ENCODE results near the gene UBE2R2.

UBE2R2 gene

GRCh38 chr9:33942471-33943083, 125.6 kb downstream of the UBE2R2 start:
- no peak overlapping the region for H2AK5ac ChIP-seq (ENCODE audit: low read depth, low read length)
- WGBS, 2 donors (ENCODE audit: extremely low coverage in 2 of 2, insufficient read length in 2 of 2, insufficient replicate concordance in 1 of 2), result no CpG with 5 or more reads among the region's 3 CpGs
- no peaks in the 10 kb centered on the region for H3K27me3 ChIP-seq (ENCODE audit: control insufficient read depth in 3 of 3, insufficient read depth in 3 of 3, low read depth in 1 of 3, low read length in 3 of 3)
- H2BK5ac ChIP-seq (ENCODE audit: low read length), result no peak overlapping the region
- H3K36me3 ChIP-seq (replicated peaks in 1 of 2; ENCODE audit: control insufficient read depth in 2 of 2, insufficient read depth in 2 of 2, low read length in 2 of 2), result peaks cover 15 to 90% of the 10 kb centered on the region in 2 donors
- H3K79me1 ChIP-seq (ENCODE audit: low read depth, low read length), result no peaks in the 10 kb centered on the region
- H3K4me3 ChIP-seq (ENCODE audit: low read length in 2 of 2), result no peak overlapping the region
- no peak overlapping the region for H3K27ac ChIP-seq (replicated peaks; ENCODE audit: low read length)
- no peak overlapping the region for H3K4ac ChIP-seq (ENCODE audit: low read length)
- no peak overlapping the region for H2BK12ac ChIP-seq (ENCODE audit: low read length)
- H3K4me2 ChIP-seq (ENCODE audit: insufficient read depth, low read length, poor library complexity, severe bottlenecking), result no peak overlapping the region
- DNase-seq (ENCODE audit: low spot score), result no peak
- H3K4me1 ChIP-seq (ENCODE audit: control insufficient read depth in 2 of 2, insufficient read depth in 1 of 2, low read depth in 1 of 2, low read length in 2 of 2), result no peaks in the 10 kb centered on the region
- no peaks in the 10 kb centered on the region for H3K9me3 ChIP-seq (replicated peaks in 1 of 2; ENCODE audit: control insufficient read depth in 2 of 2, insufficient read depth in 1 of 2, low read depth in 1 of 2, low read length in 2 of 2)
- H3K14ac ChIP-seq (ENCODE audit: low read length), result no peak overlapping the region
- H4K91ac ChIP-seq (ENCODE audit: low read depth, low read length, poor library complexity), result no peak overlapping the region
- no peak overlapping the region for H4K8ac ChIP-seq (ENCODE audit: low read depth, low read length)
- H3K9ac ChIP-seq (ENCODE audit: low read depth, low read length, poor library complexity), result no peak overlapping the region
- H2BK120ac ChIP-seq (ENCODE audit: low read depth, low read length), result no peak overlapping the region
- H2AFZ ChIP-seq (ENCODE audit: low read length), result no peak overlapping the region
- H3K18ac ChIP-seq (ENCODE audit: low read length), result no peak overlapping the region
- H2BK15ac ChIP-seq (ENCODE audit: low read length), result no peak overlapping the region
- no peak overlapping the region for H3K23ac ChIP-seq (ENCODE audit: low read depth, low read length, poor library complexity)

GRCh38 chr9:33943389-33943788, 126.4 kb downstream of the UBE2R2 start:
- Histone ChIP-seq H3K23ac (ENCODE audit: low read depth, low read length, poor library complexity) (no peak overlapping the region), H3K79me1 (ENCODE audit: low read depth, low read length) (no peaks in the 10 kb centered on the region), H3K4ac (ENCODE audit: low read length) (no peak overlapping the region), H2BK5ac (ENCODE audit: low read length) (no peak overlapping the region), H3K27ac (replicated peaks; ENCODE audit: low read length) (no peak overlapping the region), H3K4me2 (ENCODE audit: insufficient read depth, low read length, poor library complexity, severe bottlenecking) (no peak overlapping the region), H3K36me3 (replicated peaks in 1 of 2; ENCODE audit: control insufficient read depth in 2 of 2, insufficient read depth in 2 of 2, low read length in 2 of 2) (peaks cover 15 to 91% of the 10 kb centered on the region in 2 donors), H2BK15ac (ENCODE audit: low read length) (no peak overlapping the region), H2BK12ac (ENCODE audit: low read length) (no peak overlapping the region), H3K18ac (ENCODE audit: low read length) (no peak overlapping the region), H4K91ac (ENCODE audit: low read depth, low read length, poor library complexity) (no peak overlapping the region), H3K27me3 (ENCODE audit: control insufficient read depth in 3 of 3, insufficient read depth in 3 of 3, low read depth in 1 of 3, low read length in 3 of 3) (no peaks in the 10 kb centered on the region), H3K4me1 (ENCODE audit: control insufficient read depth in 2 of 2, insufficient read depth in 1 of 2, low read depth in 1 of 2, low read length in 2 of 2) (no peaks in the 10 kb centered on the region), H3K9me3 (replicated peaks in 1 of 2; ENCODE audit: control insufficient read depth in 2 of 2, insufficient read depth in 1 of 2, low read depth in 1 of 2, low read length in 2 of 2) (no peaks in the 10 kb centered on the region), H2AK5ac (ENCODE audit: low read depth, low read length) (no peak overlapping the region), H3K4me3 (ENCODE audit: low read length in 2 of 2) (no peak overlapping the region), H2AFZ (ENCODE audit: low read length) (no peak overlapping the region), H4K8ac (ENCODE audit: low read depth, low read length) (no peak overlapping the region), H3K14ac (ENCODE audit: low read length) (no peak overlapping the region), H3K9ac (ENCODE audit: low read depth, low read length, poor library complexity) (no peak overlapping the region), H2BK120ac (ENCODE audit: low read depth, low read length) (no peak overlapping the region)
- no CpG with 5 or more reads among the region's 2 CpGs for WGBS, 2 donors (ENCODE audit: extremely low coverage in 2 of 2, insufficient read length in 2 of 2, insufficient replicate concordance in 1 of 2)
- DNase-seq (ENCODE audit: low spot score), result no peak

GRCh38 chr9:33946779-33947535, 130.0 kb downstream of the UBE2R2 start:
- no peak overlapping the region for H2BK15ac ChIP-seq (ENCODE audit: low read length)

GRCh38 chr9:33950371-33950770, 133.4 kb downstream of the UBE2R2 start:
- no peaks in the 10 kb centered on the region for H3K27me3 ChIP-seq (ENCODE audit: control insufficient read depth in 3 of 3, insufficient read depth in 3 of 3, low read depth in 1 of 3, low read length in 3 of 3)
- no peak overlapping the region for H2BK120ac ChIP-seq (ENCODE audit: low read depth, low read length)
- DNase-seq (ENCODE audit: low spot score), result no peak
- no peak overlapping the region for H3K4ac ChIP-seq (ENCODE audit: low read length)
- WGBS, 2 donors (ENCODE audit: extremely low coverage in 2 of 2, insufficient read length in 2 of 2, insufficient replicate concordance in 1 of 2), result no CpG with 5 or more reads among the region's 1 CpG
- H3K9me3 ChIP-seq (replicated peaks in 1 of 2; ENCODE audit: control insufficient read depth in 2 of 2, insufficient read depth in 1 of 2, low read depth in 1 of 2, low read length in 2 of 2), result no peaks in the 10 kb centered on the region
- no peak overlapping the region for H3K18ac ChIP-seq (ENCODE audit: low read length)
- H3K4me3 ChIP-seq (ENCODE audit: low read length in 2 of 2), result no peak overlapping the region
- H3K79me1 ChIP-seq (ENCODE audit: low read depth, low read length), result no peaks in the 10 kb centered on the region
- no peak overlapping the region for H3K9ac ChIP-seq (ENCODE audit: low read depth, low read length, poor library complexity)
- H2BK12ac ChIP-seq (ENCODE audit: low read length), result no peak overlapping the region
- H2BK5ac ChIP-seq (ENCODE audit: low read length), result no peak overlapping the region
- peaks cover 5 to 90% of the 10 kb centered on the region in 2 donors for H3K36me3 ChIP-seq (replicated peaks in 1 of 2; ENCODE audit: control insufficient read depth in 2 of 2, insufficient read depth in 2 of 2, low read length in 2 of 2)
- H2BK15ac ChIP-seq (ENCODE audit: low read length), result no peak overlapping the region
- no peak overlapping the region for H3K14ac ChIP-seq (ENCODE audit: low read length)
- H2AFZ ChIP-seq (ENCODE audit: low read length), result no peak overlapping the region
- no peak overlapping the region for H3K4me2 ChIP-seq (ENCODE audit: insufficient read depth, low read length, poor library complexity, severe bottlenecking)
- no peak overlapping the region for H3K27ac ChIP-seq (replicated peaks; ENCODE audit: low read length)
- H3K4me1 ChIP-seq (ENCODE audit: control insufficient read depth in 2 of 2, insufficient read depth in 1 of 2, low read depth in 1 of 2, low read length in 2 of 2), result no peaks in the 10 kb centered on the region
- no peak overlapping the region for H2AK5ac ChIP-seq (ENCODE audit: low read depth, low read length)
- no peak overlapping the region for H4K91ac ChIP-seq (ENCODE audit: low read depth, low read length, poor library complexity)
- no peak overlapping the region for H4K8ac ChIP-seq (ENCODE audit: low read depth, low read length)
- H3K23ac ChIP-seq (ENCODE audit: low read depth, low read length, poor library complexity), result no peak overlapping the region

More at GRCh38 chr9:33946779-33947535, 130.0 kb downstream of the UBE2R2 start:
- Histone ChIP-seq H3K36me3 (replicated peaks in 1 of 2; ENCODE audit: control insufficient read depth in 2 of 2, insufficient read depth in 2 of 2, low read length in 2 of 2) (peaks cover 11 to 91% of the 10 kb centered on the region in 2 donors), H2BK5ac (ENCODE audit: low read length) (no peak overlapping the region), H3K23ac (ENCODE audit: low read depth, low read length, poor library complexity) (no peak overlapping the region), H2BK12ac (ENCODE audit: low read length) (no peak overlapping the region), H3K79me1 (ENCODE audit: low read depth, low read length) (no peaks in the 10 kb centered on the region), H4K8ac (ENCODE audit: low read depth, low read length) (no peak overlapping the region), H3K4me2 (ENCODE audit: insufficient read depth, low read length, poor library complexity, severe bottlenecking) (no peak overlapping the region), H3K14ac (ENCODE audit: low read length) (no peak overlapping the region), H4K91ac (ENCODE audit: low read depth, low read length, poor library complexity) (no peak overlapping the region), H2BK120ac (ENCODE audit: low read depth, low read length) (no peak overlapping the region), H2AFZ (ENCODE audit: low read length) (no peak overlapping the region), H2AK5ac (ENCODE audit: low read depth, low read length) (no peak overlapping the region), H3K27ac (replicated peaks; ENCODE audit: low read length) (no peak overlapping the region), H3K9ac (ENCODE audit: low read depth, low read length, poor library complexity) (no peak overlapping the region), H3K4me1 (ENCODE audit: control insufficient read depth in 2 of 2, insufficient read depth in 1 of 2, low read depth in 1 of 2, low read length in 2 of 2) (no peaks in the 10 kb centered on the region), H3K4ac (ENCODE audit: low read length) (no peak overlapping the region), H3K4me3 (ENCODE audit: low read length in 2 of 2) (no peak overlapping the region), H3K9me3 (replicated peaks in 1 of 2; ENCODE audit: control insufficient read depth in 2 of 2, insufficient read depth in 1 of 2, low read depth in 1 of 2, low read length in 2 of 2) (no peaks in the 10 kb centered on the region), H3K18ac (ENCODE audit: low read length) (no peak overlapping the region), H3K27me3 (ENCODE audit: control insufficient read depth in 3 of 3, insufficient read depth in 3 of 3, low read depth in 1 of 3, low read length in 3 of 3) (no peaks in the 10 kb centered on the region)
- DNase-seq (ENCODE audit: low spot score), result no peak
- WGBS, 2 donors (ENCODE audit: extremely low coverage in 2 of 2, insufficient read length in 2 of 2, insufficient replicate concordance in 1 of 2), result no CpG with 5 or more reads among the region's 3 CpGs
